GM12878 (cell line): ENCODE measurements around the gene SDCCAG8. TPM values are rescaled to one million over a fixed set of nuclear protein-coding genes. Genes with fewer than 3 reads are reported as not detected.
A peak's percentile ranks its signal among the peaks of the same experiment; 100 is the strongest.

Experiments
- ATAC-seq: fragments of 200-7000 bp; cut with Tn5 transposase; 3 replicates; pipeline ENCODE4 v1.9.1; 2020; ENCODE audit warnings: mild to moderate bottlenecking, moderate library complexity
- BruUV-seq: library from RNA; stranded (reverse); fragments of 400-500 nt; replicated peaks from 2 replicates; lab custom pipeline; 2021; lab: Mats Ljungman, UMichigan
- CTCF ChIA-PET: fragments of 300-600 bp; sonication (Branson Sonifier 250); formaldehyde crosslinking; extraction: SDS; loops from one replicate; lab custom pipeline; 2021; ENCODE audit warnings: inconsistent platforms; lab: Yijun Ruan, JAX
- POLR2A ChIA-PET: fragments of 350-600 bp; formaldehyde crosslinking; extraction: SDS; loops from one replicate; lab custom pipeline; 2021; ENCODE audit warnings: inconsistent platforms; lab: Charles Lee
- RAD21 ChIA-PET: fragments of 300-600 bp; sonication (Branson Sonifier 250); formaldehyde crosslinking; loops from one replicate; lab custom pipeline; 2023; ENCODE audit warnings: antibody characterized with exemption; ENCODE audit not compliant: unreplicated experiment; lab: Charles Lee
- SMC1A ChIA-PET: fragments of 300-600 bp; sonication (Branson Sonifier 250); formaldehyde crosslinking; loops from one replicate; lab custom pipeline; 2023; ENCODE audit not compliant: unreplicated experiment, uncharacterized antibody; lab: Charles Lee
- DNase-seq: peaks from one replicate; pipeline ENCODE4 v3.0.0-alpha.2; 2011; ENCODE audit warnings: low read depth, low spot score
- FAIRE-seq: peaks from 3 replicates; lab custom pipeline; 2011; peaks lifted over from hg19 to GRCh38; lab: Jason Lieb, UNC
- H2AFZ ChIP-seq: 2 replicates; pipeline ENCODE4 v1.6.0; 2011; ENCODE audit warnings: low read depth, low read length, control low read depth; ENCODE audit not compliant: control insufficient read depth
- H3K27ac ChIP-seq: 2 replicates; pipeline ENCODE4 v1.5.1; 2011; ENCODE audit warnings: control low read depth; ENCODE audit not compliant: control insufficient read depth, insufficient read depth
- H3K27me3 ChIP-seq, 2 experiments: replicated peaks in 1 of 2; 2 replicates each; pipeline versions ENCODE4 v1.6.0 to v1.6.1; 2011; ENCODE audit warnings: low read length in 1 of 2; ENCODE audit not compliant: control insufficient read depth in 2 of 2, insufficient read depth in 2 of 2
- H3K36me3 ChIP-seq, 2 experiments: 2 replicates each; pipeline ENCODE4 v1.5.1; 2011; ENCODE audit warnings: low read length in 1 of 2; ENCODE audit not compliant: control insufficient read depth in 2 of 2, insufficient read depth in 2 of 2
- H3K4me1 ChIP-seq: 2 replicates; pipeline ENCODE4 v1.6.1; 2011; ENCODE audit warnings: mild to moderate bottlenecking, low read length, moderate library complexity, mixed read lengths; ENCODE audit not compliant: control insufficient read depth, insufficient read depth
- H3K4me2 ChIP-seq: 2 replicates; pipeline ENCODE4 v1.6.0; 2011; ENCODE audit warnings: control low read depth; ENCODE audit not compliant: control insufficient read depth, insufficient read depth
- H3K4me3 ChIP-seq: fragments of 200-600 bp; sonication (generic); 2 replicates; pipeline ENCODE4 v1.5.1; 2016
- H3K79me2 ChIP-seq: 2 replicates; pipeline ENCODE4 v1.6.0; 2011; ENCODE audit warnings: low read length; ENCODE audit not compliant: control insufficient read depth, insufficient read depth
- H3K9ac ChIP-seq: 2 replicates; pipeline ENCODE4 v1.8.0; 2011; ENCODE audit warnings: low read length, control low read depth, mixed read lengths; ENCODE audit not compliant: control insufficient read depth, insufficient read depth
- H3K9me3 ChIP-seq: replicated peaks from 3 replicates; pipeline ENCODE4 v1.5.1; 2011; ENCODE audit warnings: mild to moderate bottlenecking, low read length; ENCODE audit not compliant: control insufficient read depth, insufficient read depth
- H4K20me1 ChIP-seq: 2 replicates; pipeline ENCODE4 v1.6.0; 2011; ENCODE audit not compliant: control insufficient read depth, insufficient read depth
- ATF3 ChIP-seq: IDR thresholded peaks from 2 replicates; pipeline ENCODE4 v1.6.1; 2011; ENCODE audit warnings: low read depth, mild to moderate bottlenecking, low read length, moderate library complexity, borderline replicate concordance; ENCODE audit errors: extremely low read depth
- CBFB ChIP-seq: IDR thresholded peaks from 2 replicates; pipeline ENCODE4 v1.6.1; 2016; ENCODE audit warnings: antibody characterized with exemption, low read depth
- MXI1 ChIP-seq: fragments of 150-350 bp; IDR thresholded peaks from 2 replicates; pipeline ENCODE4 v1.6.1; 2011; ENCODE audit warnings: low read depth, mild to moderate bottlenecking, inconsistent platforms, low read length, improper control_type of control experiment
- RUNX3 ChIP-seq: IDR thresholded peaks from 2 replicates; pipeline ENCODE4 v1.6.1; 2012; ENCODE audit warnings: low read length, inconsistent platforms
- SPI1 ChIP-seq: IDR thresholded peaks from 2 replicates; pipeline ENCODE4 v1.6.1; 2011; ENCODE audit warnings: low read depth, mild to moderate bottlenecking, low read length, moderate library complexity, borderline replicate concordance; ENCODE audit not compliant: insufficient read depth
- WGBS: methylation state at CpG from one replicate; pipeline ENCODE4 v1.1.6; 2016; ENCODE audit warnings: low lambda C conversion rate; ENCODE audit not compliant: insufficient replicate concordance, insufficient coverage; ENCODE audit errors: missing lambda C conversion rate; 5-methylcytosine and 5-hydroxymethylcytosine counted together
- in situ Hi-C: fragments of 300-500 bp; cut with MboI; formaldehyde crosslinking; loops from 9 replicates; pipeline ENCODE4 v1.14.3; 2018; ENCODE audit warnings: mixed read lengths
- intact Hi-C: fragments of 100-400 bp; cut with micrococcal nuclease; formaldehyde crosslinking; loops from one replicate; pipeline ENCODE4 v1.14.2; 2022; ENCODE audit not compliant: unreplicated experiment
- polyA plus RNA-seq, 11 experiments: library from polyadenylated mRNA; depleted of rRNA in 4 of 11; unstranded in 6 of 11; stranded (reverse) in 5 of 11; fragments of >200 nt; fragmentation: Nextera tagmentation in 4 of 11; fragmentation: Illumina TruSeq in 1 of 11; extraction: Ambion mirVana in 4 of 11; extraction: Trizol in 1 of 11; gene quantifications; 1 replicate in 1 of 11; 2 replicates in 10 of 11; pipeline versions ENCODE4 v1.2.1 to v1.2.3, GENCODE V29; 2011 to 2016; ENCODE audit warnings: inconsistent platforms in 2 of 11, missing spikeins in 2 of 11, low read depth in 1 of 11
- total RNA-seq, 4 experiments: library from RNA; depleted of rRNA in 3 of 4; stranded (reverse); fragments of >200 nt in 3 of 4; fragmentation: Illumina TruSeq in 1 of 4; extraction: Trizol in 1 of 4; gene quantifications; 2 replicates each; pipeline versions ENCODE4 v1.2.1 to v1.2.3, GENCODE V29; 2013 to 2021

Gene SDCCAG8
- total and polyA plus RNA-seq, 10 of the 15 experiments (the other 5 are each of a cell fraction or from before 2014, with no cell fraction given): 15.0 to 25.6 (median 20.6) TPM

GRCh38 chr1:243459059-243459458 is 203.2 kb downstream of the SDCCAG8 start:
- no peaks in the 10 kb centered on the region for H3K79me2 ChIP-seq
- no peak overlapping the region for H3K27ac ChIP-seq
- ChIA-PET RAD21 (no interaction called here), CTCF (interaction anchor here (0.6 kb wide), 1 partner anchor 7 kb away, joined by 3 read pairs; no protein-coding TSS in a partner anchor), SMC1A (interaction anchor here (0.5 to 1.1 kb wide), 2 partner anchors 9 to 60 kb away, joined by 3 read pairs; no protein-coding TSS in a partner anchor), POLR2A (no interaction called here)
- in situ Hi-C loops: no loop called here
- H4K20me1 ChIP-seq: no peaks in the 10 kb centered on the region
- H3K36me3 ChIP-seq: no peaks in the 10 kb centered on the region
- 29% methylated on average over 3 of the region's 3 CpGs for WGBS
- no peaks in the 10 kb centered on the region for H3K9me3 ChIP-seq
- H3K27me3 ChIP-seq: no peaks in the 10 kb centered on the region
- no TSS peak for BruUV-seq
- no peak overlapping the region for H3K9ac ChIP-seq
- ATAC-seq (no peak), FAIRE-seq (no peak), DNase-seq (no peak)
- H3K4me1 ChIP-seq: no peaks in the 10 kb centered on the region
- no peak overlapping the region for H3K4me3 ChIP-seq
- TF ChIP-seq ATF3: no peak
- TF ChIP-seq SPI1: peak; percentile 32; the same call in 1 of the 2 replicates
- H2AFZ ChIP-seq: no peak overlapping the region
- intact Hi-C loops: no loop called here
- H3K4me2 ChIP-seq: no peak overlapping the region

DNA sequence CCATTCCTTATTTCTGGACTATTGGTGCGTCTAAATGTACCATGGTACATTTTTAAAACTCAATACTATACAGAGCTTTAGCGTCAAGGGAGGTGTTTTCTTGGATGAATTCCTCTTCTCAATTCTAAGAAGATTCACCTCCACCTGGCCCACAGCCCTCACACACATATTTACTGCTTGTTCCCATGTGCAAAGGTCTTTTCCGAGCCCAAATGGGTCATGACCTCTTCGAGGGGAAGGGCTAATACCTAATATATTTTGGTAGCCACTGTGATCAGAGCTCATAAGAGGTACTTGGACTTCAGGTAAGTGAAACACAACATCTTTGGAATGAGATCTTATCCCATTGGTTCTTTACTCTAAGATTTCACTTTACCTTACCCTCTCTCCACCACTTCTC is 205.9 kb downstream of the SDCCAG8 start:
- SMC1A ChIA-PET: no interaction called here
- H2AFZ ChIP-seq: no peak overlapping the region
- intact Hi-C loops: no loop called here
- POLR2A ChIA-PET: no interaction called here
- DNase-seq (no peak), ATAC-seq (no peak), FAIRE-seq (no peak)
- CTCF ChIA-PET: no interaction called here
- WGBS: 93% methylated on average over 4 of the region's 4 CpGs
- no peaks in the 10 kb centered on the region for H3K36me3 ChIP-seq
- no peaks in the 10 kb centered on the region for H3K27me3 ChIP-seq
- BruUV-seq: no TSS peak
- no peaks in the 10 kb centered on the region for H3K4me1 ChIP-seq
- no peak overlapping the region for H3K4me3 ChIP-seq
- in situ Hi-C loops: no loop called here
- no peak for TF ChIP-seq MXI1
- TF ChIP-seq RUNX3: no peak
- no peak for TF ChIP-seq CBFB
- no peaks in the 10 kb centered on the region for H4K20me1 ChIP-seq
- RAD21 ChIA-PET: no interaction called here
- H3K9ac ChIP-seq: no peak overlapping the region
- H3K27ac ChIP-seq: no peak overlapping the region
- no peak overlapping the region for H3K4me2 ChIP-seq
- H3K9me3 ChIP-seq: no peaks in the 10 kb centered on the region
- H3K79me2 ChIP-seq: no peaks in the 10 kb centered on the region
